Nephron progenitor cell (in vitro differentiated cells): ENCODE results near the gene LASP1.
A peak's percentile ranks its signal among the peaks of the same experiment; 100 is the strongest.

Experiments used
- DNase-seq: peaks from one replicate; pipeline ENCODE4 v3.0.0; 2021
- H3K27ac Mint-ChIP-seq: 2 replicates; pipeline ENCODE4 v1.8.0; 2021; ENCODE audit warnings: mild to moderate bottlenecking, moderate library complexity, mixed read lengths
- H3K27me3 Mint-ChIP-seq: 2 replicates; pipeline ENCODE4 v1.8.0; 2021; ENCODE audit warnings: mild to moderate bottlenecking, low read depth, mixed read lengths; ENCODE audit not compliant: poor library complexity
- H3K36me3 Mint-ChIP-seq: 2 replicates; pipeline ENCODE4 v1.8.0; 2021; ENCODE audit warnings: low read depth, mixed read lengths
- H3K4me1 Mint-ChIP-seq: 2 replicates; pipeline ENCODE4 v1.8.0; 2021; ENCODE audit warnings: mixed read lengths
- H3K4me3 Mint-ChIP-seq: 2 replicates; pipeline ENCODE4 v1.8.0; 2021; ENCODE audit warnings: mild to moderate bottlenecking, moderate library complexity, mixed read lengths
- H3K9me3 Mint-ChIP-seq: 2 replicates; pipeline ENCODE4 v1.8.0; 2021; ENCODE audit warnings: mild to moderate bottlenecking, moderate library complexity, mixed read lengths
- TF ChIP-seq, protein P1 (sequence below): fragments of 200-600 bp; sonication (generic); IDR thresholded peaks from 2 replicates; pipeline ENCODE4 v1.5.0; 2021; ENCODE audit warnings: antibody characterized with exemption

Gene LASP1

DNA sequence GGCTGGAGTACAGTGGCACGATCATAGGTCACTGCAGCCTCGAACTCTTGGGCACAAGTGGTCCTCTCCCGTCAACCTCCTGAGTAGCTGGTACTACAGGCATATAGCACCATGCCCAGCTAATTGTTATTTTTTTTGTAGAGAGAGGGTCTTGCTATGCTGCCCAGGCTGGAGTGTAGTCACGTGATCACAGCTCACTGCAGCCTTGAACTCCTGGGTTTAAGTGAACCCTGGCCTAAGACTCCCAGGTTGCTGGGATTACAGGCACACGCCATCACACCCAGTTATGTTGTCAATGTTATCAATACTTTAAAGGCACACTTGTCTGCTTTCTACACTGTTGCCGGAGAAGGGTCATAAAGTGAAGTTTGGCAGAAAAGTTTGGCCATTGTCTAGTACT is 33.5 kb downstream of the LASP1 start:
- Mint-ChIP-seq H3K27me3 (peaks cover 4% of the 10 kb centered on the region), H3K4me3 (no peak overlapping the region), H3K4me1 (peaks cover 33% of the 10 kb centered on the region), H3K36me3 (peaks cover 36% of the 10 kb centered on the region), H3K27ac (no peak overlapping the region), H3K9me3 (no peaks in the 10 kb centered on the region)
- DNase-seq = no peak
- TF ChIP-seq, protein P1, sequence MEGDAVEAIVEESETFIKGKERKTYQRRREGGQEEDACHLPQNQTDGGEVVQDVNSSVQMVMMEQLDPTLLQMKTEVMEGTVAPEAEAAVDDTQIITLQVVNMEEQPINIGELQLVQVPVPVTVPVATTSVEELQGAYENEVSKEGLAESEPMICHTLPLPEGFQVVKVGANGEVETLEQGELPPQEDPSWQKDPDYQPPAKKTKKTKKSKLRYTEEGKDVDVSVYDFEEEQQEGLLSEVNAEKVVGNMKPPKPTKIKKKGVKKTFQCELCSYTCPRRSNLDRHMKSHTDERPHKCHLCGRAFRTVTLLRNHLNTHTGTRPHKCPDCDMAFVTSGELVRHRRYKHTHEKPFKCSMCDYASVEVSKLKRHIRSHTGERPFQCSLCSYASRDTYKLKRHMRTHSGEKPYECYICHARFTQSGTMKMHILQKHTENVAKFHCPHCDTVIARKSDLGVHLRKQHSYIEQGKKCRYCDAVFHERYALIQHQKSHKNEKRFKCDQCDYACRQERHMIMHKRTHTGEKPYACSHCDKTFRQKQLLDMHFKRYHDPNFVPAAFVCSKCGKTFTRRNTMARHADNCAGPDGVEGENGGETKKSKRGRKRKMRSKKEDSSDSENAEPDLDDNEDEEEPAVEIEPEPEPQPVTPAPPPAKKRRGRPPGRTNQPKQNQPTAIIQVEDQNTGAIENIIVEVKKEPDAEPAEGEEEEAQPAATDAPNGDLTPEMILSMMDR = no peak

DNA sequence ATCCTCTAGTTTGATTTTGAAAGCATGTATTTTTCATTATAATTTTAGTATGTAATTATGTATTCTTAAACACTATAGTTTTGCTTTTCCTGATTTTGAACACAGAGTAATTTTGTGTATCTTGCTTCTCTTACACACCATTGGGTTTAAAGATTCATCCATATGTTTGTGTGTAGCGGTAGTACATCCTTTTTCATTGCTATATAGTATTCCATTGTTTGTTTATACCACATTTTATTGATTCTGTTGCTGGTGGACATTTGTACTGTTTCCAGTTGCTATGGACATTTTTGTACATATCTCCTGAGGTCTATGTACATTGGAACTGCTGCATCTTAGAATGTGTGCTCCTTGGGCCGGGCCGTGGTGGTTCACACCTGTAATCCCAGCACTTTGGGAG is 35.0 kb downstream of the LASP1 start:
- TF ChIP-seq, protein P1 = no peak

DNA sequence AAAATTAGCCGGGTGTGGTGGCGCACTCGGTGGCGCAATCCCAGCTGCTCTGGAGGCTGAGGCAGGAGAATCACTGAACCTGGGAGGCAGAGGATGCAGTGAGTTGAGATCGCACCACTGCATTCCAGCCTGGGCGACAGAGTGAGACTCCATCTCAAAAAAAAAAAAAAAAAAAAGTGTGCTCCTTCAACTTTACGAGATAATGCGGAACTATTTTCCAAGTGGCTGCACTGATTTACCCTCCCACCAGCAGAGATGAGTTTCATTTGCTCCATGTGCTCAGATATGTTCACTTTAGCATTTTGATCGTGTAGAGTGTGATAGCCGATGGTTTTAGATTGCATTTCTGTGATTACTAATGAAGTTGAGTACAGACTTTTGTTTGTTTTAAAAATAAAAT is 35.5 kb downstream of the LASP1 start:
- no peak for DNase-seq
- peak overlapping the region; percentile 66 for H3K27ac Mint-ChIP-seq
- H3K9me3 Mint-ChIP-seq = no peaks in the 10 kb centered on the region
- peaks cover 27% of the 10 kb centered on the region for H3K36me3 Mint-ChIP-seq
- no peak overlapping the region for H3K4me3 Mint-ChIP-seq
- TF ChIP-seq, protein P1 = no peak
- peaks cover 22% of the 10 kb centered on the region for H3K4me1 Mint-ChIP-seq
- H3K27me3 Mint-ChIP-seq = peaks cover 4% of the 10 kb centered on the region

More for the DNA sequence above, 35.0 kb downstream of the LASP1 start:
- no peak for DNase-seq
- H3K27me3 Mint-ChIP-seq = peaks cover 4% of the 10 kb centered on the region
- no peaks in the 10 kb centered on the region for H3K9me3 Mint-ChIP-seq
- peaks cover 22% of the 10 kb centered on the region for H3K4me1 Mint-ChIP-seq
- no peak overlapping the region for H3K4me3 Mint-ChIP-seq
- H3K27ac Mint-ChIP-seq = no peak overlapping the region
- H3K36me3 Mint-ChIP-seq = peaks cover 27% of the 10 kb centered on the region

DNA sequence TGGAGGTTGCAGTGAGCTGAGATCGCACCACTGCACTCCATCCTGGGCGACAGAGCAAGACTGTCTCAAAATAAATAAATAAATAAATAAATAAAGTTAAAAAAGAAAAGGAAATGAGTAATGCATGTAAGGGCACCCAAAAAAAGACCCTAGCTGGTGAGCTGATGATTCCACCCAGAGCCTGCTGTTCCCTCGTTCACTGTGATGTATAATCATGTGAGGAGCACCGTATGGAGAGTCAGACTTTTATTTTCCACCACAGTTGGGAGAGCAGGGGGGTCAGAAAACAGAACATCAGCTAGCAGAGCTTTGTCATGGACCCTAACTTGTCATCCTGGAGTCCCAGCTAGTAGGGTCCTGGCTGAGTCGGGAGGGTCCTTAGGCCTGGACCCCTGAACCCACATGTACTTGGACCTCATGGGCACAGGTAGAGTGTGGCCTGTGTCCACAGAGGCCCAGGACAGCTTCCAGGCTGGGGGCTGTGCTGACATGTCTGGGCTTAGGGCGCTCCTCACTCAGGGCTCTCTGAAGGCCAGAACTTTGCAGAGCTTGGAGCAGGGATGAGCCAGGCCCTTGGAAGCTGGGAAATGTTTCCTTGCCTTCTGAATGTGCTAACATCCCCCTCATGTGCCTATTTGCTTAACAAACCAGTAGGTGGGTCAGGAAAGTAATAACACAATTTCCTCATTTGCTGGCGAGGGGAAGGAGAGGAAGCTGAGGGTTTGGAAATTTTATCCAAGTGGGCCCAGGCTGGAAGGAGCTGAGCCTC is 36.8 kb downstream of the LASP1 start:
- TF ChIP-seq, protein P1 = no peak
- H3K4me3 Mint-ChIP-seq = no peak overlapping the region
- H3K27ac Mint-ChIP-seq = peak overlapping the region; percentile 55
- peaks cover 12% of the 10 kb centered on the region for H3K4me1 Mint-ChIP-seq
- H3K27me3 Mint-ChIP-seq = no peaks in the 10 kb centered on the region
- peaks cover 27% of the 10 kb centered on the region for H3K36me3 Mint-ChIP-seq
- H3K9me3 Mint-ChIP-seq = no peaks in the 10 kb centered on the region
- no peak for DNase-seq

DNA sequence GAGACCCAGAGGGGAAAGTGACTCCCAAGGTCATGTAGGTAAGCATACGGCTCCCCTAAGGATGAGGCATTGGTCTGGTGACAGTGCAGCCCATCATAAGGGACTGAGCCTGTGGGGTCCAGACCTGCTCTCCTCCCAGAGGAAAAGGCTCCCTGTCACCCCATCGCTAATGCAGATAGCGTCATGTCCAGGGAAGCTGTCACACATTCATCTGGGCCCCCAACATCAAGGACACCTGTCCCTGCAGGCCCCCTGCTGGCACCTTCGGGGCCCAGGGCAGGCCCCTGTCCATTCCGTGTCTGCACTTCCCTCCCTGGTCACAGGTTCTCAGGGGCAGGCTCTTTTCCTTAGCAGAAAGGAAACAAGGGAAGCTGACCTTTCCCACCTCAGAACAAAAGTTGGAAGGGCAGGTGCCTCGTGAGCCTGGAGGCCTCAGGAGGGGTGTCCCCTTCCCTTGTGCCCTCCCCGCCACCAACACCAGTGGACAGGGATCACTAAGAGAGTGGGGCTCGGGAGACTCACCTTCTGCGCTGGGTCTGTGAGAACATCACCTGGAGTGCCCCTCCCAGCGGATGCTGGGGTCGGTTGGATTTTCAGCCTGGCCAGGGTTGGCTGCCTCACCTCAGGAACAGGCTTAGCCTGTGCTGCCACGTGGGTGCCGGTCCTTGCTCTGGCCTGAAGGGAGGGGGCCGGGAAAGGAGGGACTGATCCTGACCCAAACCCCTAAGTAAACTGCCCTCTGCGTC is 38.2 kb downstream of the LASP1 start:
- no peak overlapping the region for H3K4me3 Mint-ChIP-seq
- no peaks in the 10 kb centered on the region for H3K9me3 Mint-ChIP-seq
- peak overlapping the region; percentile 55 for H3K27ac Mint-ChIP-seq
- TF ChIP-seq, protein P1 = no peak
- no peaks in the 10 kb centered on the region for H3K27me3 Mint-ChIP-seq
- H3K4me1 Mint-ChIP-seq = peaks cover 12% of the 10 kb centered on the region
- DNase-seq = no peak
- H3K36me3 Mint-ChIP-seq = peaks cover 23% of the 10 kb centered on the region
